AG09309 (cell line): ENCODE data around the gene APOM.

Experiments used
- DNase-seq: peaks from one replicate; pipeline ENCODE4 v3.0.0-alpha.2; 2010; ENCODE audit warnings: low read depth
- H3K4me3 ChIP-seq: 2 replicates; pipeline ENCODE4 v1.5.1; 2011; ENCODE audit warnings: mild to moderate bottlenecking, low read depth, low read length, moderate library complexity; ENCODE audit not compliant: control insufficient read depth
- TF ChIP-seq, protein P1 (sequence below): IDR thresholded peaks from 2 replicates; pipeline ENCODE4 v1.5.1; 2011; ENCODE audit warnings: mild to moderate bottlenecking, low read depth, low read length, inconsistent platforms; ENCODE audit not compliant: insufficient read depth, control insufficient read depth; ENCODE audit errors: missing control alignments

The APOM gene

DNA sequence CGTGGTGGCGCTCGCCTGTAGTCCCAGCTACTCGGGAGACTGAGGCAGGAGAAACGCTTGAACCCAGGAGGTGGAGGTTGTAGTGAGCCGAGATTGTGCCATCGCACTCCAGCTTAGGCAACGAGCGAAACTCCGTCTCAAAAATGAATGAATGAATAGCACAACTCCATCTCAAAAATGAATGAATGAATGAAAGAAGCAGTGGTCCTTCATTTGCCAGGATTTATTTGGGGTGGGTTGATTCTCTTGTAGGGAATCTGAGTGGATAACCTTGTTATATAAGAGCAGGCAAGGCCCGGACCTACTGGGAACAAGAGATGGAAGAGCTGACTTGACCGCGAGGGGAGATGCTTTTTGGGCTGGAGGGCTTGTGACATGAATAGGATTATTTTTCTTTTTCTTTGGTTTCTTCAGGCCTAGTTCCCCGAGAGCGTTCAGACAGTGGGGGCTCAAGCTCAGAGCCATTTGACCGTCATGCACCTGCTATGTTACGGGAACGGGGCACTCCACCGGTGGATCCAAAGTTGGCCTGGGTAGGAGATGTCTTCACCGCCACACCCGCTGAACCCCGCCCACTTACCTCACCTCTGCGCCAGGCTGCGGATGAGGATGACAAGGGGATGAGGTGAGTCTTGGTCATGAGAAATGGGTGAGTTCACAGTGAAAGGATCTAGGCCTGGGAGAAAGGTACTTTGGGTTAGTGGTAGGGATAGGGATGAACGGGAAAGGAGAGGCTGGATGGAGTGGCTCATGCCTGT lies 25.3 kb upstream of the APOM start:
- TF ChIP-seq, protein P1, sequence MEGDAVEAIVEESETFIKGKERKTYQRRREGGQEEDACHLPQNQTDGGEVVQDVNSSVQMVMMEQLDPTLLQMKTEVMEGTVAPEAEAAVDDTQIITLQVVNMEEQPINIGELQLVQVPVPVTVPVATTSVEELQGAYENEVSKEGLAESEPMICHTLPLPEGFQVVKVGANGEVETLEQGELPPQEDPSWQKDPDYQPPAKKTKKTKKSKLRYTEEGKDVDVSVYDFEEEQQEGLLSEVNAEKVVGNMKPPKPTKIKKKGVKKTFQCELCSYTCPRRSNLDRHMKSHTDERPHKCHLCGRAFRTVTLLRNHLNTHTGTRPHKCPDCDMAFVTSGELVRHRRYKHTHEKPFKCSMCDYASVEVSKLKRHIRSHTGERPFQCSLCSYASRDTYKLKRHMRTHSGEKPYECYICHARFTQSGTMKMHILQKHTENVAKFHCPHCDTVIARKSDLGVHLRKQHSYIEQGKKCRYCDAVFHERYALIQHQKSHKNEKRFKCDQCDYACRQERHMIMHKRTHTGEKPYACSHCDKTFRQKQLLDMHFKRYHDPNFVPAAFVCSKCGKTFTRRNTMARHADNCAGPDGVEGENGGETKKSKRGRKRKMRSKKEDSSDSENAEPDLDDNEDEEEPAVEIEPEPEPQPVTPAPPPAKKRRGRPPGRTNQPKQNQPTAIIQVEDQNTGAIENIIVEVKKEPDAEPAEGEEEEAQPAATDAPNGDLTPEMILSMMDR = no peak
- no peak overlapping the region for H3K4me3 ChIP-seq
- no peak for DNase-seq

- no peak overlapping the region for H3K4me3 ChIP-seq
- no peak for DNase-seq
- TF ChIP-seq, protein P1 = no peak
Measured at GRCh38 chr6:31631209-31631608, 24.5 kb upstream of the APOM start.

GRCh38 chr6:31631681-31632278 lies 23.9 kb upstream of the APOM start:
- H3K4me3 ChIP-seq = no peak overlapping the region
- no peak for DNase-seq
- TF ChIP-seq, protein P1 = no peak

GRCh38 chr6:31632279-31632946 lies 23.3 kb upstream of the APOM start:
- no peak for DNase-seq
- TF ChIP-seq, protein P1 = no peak
- H3K4me3 ChIP-seq = no peak overlapping the region

GRCh38 chr6:31633447-31633846 lies 22.2 kb upstream of the APOM start:
- H3K4me3 ChIP-seq = no peak overlapping the region
- DNase-seq = no peak
- TF ChIP-seq, protein P1 = no peak

DNA sequence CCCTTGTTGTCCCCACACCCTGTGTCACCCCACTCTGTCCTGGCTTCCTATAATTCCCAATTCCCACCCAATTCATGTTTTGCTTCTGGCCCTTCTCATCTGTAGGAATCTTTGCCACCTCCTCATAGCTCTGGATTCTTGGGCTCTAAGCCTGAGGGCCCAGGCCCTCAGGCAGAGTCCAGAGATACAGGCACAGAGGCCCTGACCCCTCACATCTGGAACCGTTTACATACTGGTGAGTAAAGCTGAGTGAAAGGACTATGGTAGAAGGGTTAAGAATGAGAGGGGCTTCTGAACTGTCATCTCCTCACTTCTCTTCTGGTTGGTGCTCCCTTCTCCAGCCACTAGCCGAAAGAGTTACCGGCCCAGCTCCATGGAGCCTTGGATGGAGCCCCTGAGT lies 21.6 kb upstream of the APOM start:
- TF ChIP-seq, protein P1 = no peak
- no peak overlapping the region for H3K4me3 ChIP-seq

More for the DNA sequence above, 21.6 kb upstream of the APOM start:
- no peak for DNase-seq
